MCF 10A (cell line): Measurements from ENCODE around the gene NPB. TPM values are rescaled to one million over a fixed set of nuclear protein-coding genes. Genes with fewer than 3 reads are reported as not detected.

Source experiments
- BruUV-seq: library from RNA; stranded (reverse); fragments of 400-500 nt; replicated peaks from 2 replicates; lab custom pipeline; 2021; lab: Mats Ljungman, UMichigan
- CTCF ChIA-PET: fragments of 300-600 bp; sonication (Branson Sonifier 250); formaldehyde crosslinking; extraction: SDS; loops from one replicate; lab custom pipeline; 2021; ENCODE audit warnings: antibody characterized with exemption, inconsistent platforms; lab: Yijun Ruan, JAX
- POLR2A ChIA-PET: fragments of 300-600, 350-650 bp; sonication (Branson Sonifier 250); formaldehyde crosslinking; extraction: SDS; loops from one replicate; lab custom pipeline; 2020; ENCODE audit warnings: antibody characterized with exemption, inconsistent platforms; lab: Yijun Ruan, JAX
- DNase-seq: peaks from one replicate; pipeline ENCODE4 v3.0.0-alpha.2; 2018; ENCODE audit not compliant: unreplicated experiment
- H3K27ac Mint-ChIP-seq: one replicate; pipeline ENCODE4 v1.8.0; 2022; ENCODE audit warnings: mild to moderate bottlenecking, low read depth, mixed read lengths; ENCODE audit not compliant: unreplicated experiment
- H3K27me3 Mint-ChIP-seq: one replicate; pipeline ENCODE4 v1.8.0; 2022; ENCODE audit warnings: mixed read lengths; ENCODE audit not compliant: insufficient read depth, unreplicated experiment
- H3K36me3 Mint-ChIP-seq: one replicate; pipeline ENCODE4 v1.8.0; 2022; ENCODE audit warnings: mild to moderate bottlenecking, moderate library complexity, mixed read lengths; ENCODE audit not compliant: insufficient read depth, unreplicated experiment
- H3K4me1 Mint-ChIP-seq: one replicate; pipeline ENCODE4 v1.8.0; 2022; ENCODE audit warnings: mixed read lengths; ENCODE audit not compliant: insufficient read depth, unreplicated experiment
- H3K4me3 Mint-ChIP-seq: one replicate; pipeline ENCODE4 v1.8.0; 2022; ENCODE audit warnings: mild to moderate bottlenecking, moderate library complexity, mixed read lengths; ENCODE audit not compliant: unreplicated experiment
- H3K9me3 Mint-ChIP-seq: one replicate; pipeline ENCODE4 v1.8.0; 2022; ENCODE audit warnings: mixed read lengths; ENCODE audit not compliant: unreplicated experiment
- CTCF ChIP-seq: fragments of 200-600 bp; IDR thresholded peaks from one replicate; pipeline ENCODE4 v1.8.0; 2022; ENCODE audit warnings: antibody characterized with exemption, mild to moderate bottlenecking; ENCODE audit not compliant: unreplicated experiment
- intact Hi-C: fragments of 100-400 bp; cut with micrococcal nuclease; formaldehyde crosslinking; loops from 2 replicates; pipeline ENCODE4 v1.14.1; 2022
- total RNA-seq: library from RNA; stranded (reverse); gene quantifications from 2 replicates; pipeline ENCODE4 v1.2.3, GENCODE V29; 2022

Gene NPB
- total RNA-seq, 1 experiment from 2014 or later: 0.28 TPM

- TF ChIP-seq CTCF: no peak
- Mint-ChIP-seq H3K27ac (no peak overlapping the region), H3K9me3 (no peaks in the 10 kb centered on the region), H3K27me3 (no peaks in the 10 kb centered on the region), H3K36me3 (peaks cover 2% of the 10 kb centered on the region), H3K4me3 (peak overlapping the region; percentile 66), H3K4me1 (peaks cover 14% of the 10 kb centered on the region)
- POLR2A ChIA-PET: interaction anchor here (1.0 to 6.3 kb wide), 7 partner anchors 9 to 170 kb away, joined by 4 to 59 read pairs (median 9); partner anchors contain the start of genes CENPX, FASN, LRRC45 and PCYT2
- CTCF ChIA-PET: interaction anchor here (0.9 to 1.3 kb wide), 5 partner anchors 15 to 81 kb away, joined by 3 to 7 read pairs (median 5); no protein-coding TSS in a partner anchor
- BruUV-seq: no TSS peak
- intact Hi-C loops: no loop called here
- no peak for DNase-seq
These were observed 26.7 kb downstream of the NPB start for GRCh38 chr17:81928544-81929252.

DNA sequence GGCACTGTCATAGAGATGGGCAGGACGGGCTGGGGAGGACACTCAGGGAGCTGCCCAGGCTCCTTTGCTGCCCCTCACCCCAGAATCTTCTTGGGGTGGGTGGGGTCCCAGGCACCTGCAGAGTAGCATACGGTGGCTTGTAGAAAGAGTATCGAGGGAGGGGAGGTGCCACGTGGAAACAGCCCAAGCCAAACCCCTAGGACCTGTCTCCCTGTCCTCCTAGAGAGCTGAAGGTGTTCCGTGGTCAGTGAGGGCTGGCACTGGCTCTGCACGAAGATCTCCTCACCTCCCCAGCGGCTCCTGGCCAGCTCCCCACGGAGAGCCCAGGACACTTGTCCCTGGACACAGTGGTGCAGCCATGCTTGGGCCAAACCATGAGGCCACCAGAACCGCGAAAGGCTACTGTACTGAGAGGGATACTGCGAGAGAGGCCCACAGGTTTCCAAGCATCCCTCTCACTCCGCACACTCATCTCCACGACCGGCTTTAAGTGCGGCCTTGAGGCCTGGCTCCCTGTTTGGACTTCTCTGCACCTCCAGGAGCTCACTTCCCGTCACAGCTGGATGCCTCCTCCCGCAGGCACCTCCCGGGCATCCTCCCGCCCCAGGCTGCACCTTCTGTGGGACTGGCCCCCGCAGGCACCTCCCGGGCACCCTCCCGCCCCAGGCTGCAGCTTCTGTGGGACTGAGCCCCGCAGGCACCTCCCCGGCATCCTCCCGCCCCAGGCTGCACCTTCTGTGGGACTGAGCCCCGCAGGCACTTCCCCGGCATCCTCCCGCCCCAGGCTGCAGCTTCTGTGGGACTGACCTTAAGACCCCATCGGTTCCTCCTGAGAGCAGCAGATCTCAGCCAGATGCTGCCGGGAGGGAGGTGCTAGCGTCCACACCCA is 27.5 kb downstream of the NPB start:
- no TSS peak for BruUV-seq
- intact Hi-C loops: no loop called here

DNA sequence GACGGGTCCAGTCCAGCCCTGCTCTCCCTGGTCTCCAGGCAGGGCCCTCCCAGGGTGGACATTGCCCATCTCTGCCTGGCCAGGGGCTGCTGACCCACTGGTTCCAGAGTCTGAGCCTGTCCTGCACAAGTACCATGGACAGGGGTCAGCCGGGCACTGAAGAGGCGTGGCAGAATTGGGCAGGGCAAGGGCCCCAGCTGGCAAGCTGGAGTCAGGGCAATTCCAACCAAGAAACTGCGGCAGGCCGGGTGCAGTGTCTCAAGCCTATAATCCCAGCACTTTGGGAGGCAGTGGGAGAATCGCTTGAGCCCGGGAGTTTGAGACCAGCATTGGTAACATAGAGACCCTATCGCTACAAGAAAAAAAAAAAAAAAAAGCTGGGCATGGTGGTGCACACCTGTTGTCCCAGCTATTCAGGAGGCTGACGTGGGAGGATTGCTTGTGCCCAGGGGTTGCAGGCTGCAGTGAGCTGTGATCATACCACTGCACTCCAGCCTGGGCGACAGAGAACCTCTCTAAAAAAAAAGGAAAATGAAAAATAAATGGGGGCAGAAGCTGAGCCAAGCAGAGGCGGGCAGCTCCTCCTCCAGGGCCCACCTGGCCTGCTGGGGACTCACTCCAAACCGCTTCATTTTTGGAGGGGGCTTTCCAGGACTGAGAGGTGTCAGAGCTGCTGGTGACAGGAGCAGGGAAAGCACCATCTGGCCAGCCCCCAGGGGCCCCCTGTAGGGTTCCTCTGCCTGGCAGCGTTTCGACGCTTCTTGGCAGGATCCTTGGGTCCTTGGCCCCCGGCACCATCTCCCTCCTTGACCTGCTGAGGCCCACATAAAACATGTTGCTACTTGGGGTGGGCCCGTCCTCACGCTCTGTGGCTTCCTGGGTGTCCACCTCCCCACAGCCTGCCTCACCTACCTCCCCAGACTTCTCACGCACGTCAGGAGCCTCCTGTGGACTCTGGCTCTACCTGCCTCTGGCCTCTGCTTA is 28.4 kb downstream of the NPB start:
- Mint-ChIP-seq H3K4me1 (peaks cover 11% of the 10 kb centered on the region), H3K27ac (no peak overlapping the region), H3K9me3 (no peaks in the 10 kb centered on the region), H3K4me3 (no peak overlapping the region), H3K27me3 (no peaks in the 10 kb centered on the region), H3K36me3 (peaks cover 7% of the 10 kb centered on the region)
- no peak for TF ChIP-seq CTCF
- no peak for DNase-seq
- intact Hi-C loops: no loop called here
- BruUV-seq: no TSS peak
- POLR2A ChIA-PET: interaction anchor here (0.6 to 0.7 kb wide), 3 partner anchors 13 to 195 kb away, joined by 3 read pairs; no protein-coding TSS in a partner anchor
- CTCF ChIA-PET: no interaction called here

More for the DNA sequence above, 27.5 kb downstream of the NPB start:
- ChIA-PET CTCF (interaction anchor here (1.3 kb wide), 1 partner anchor 25 kb away, joined by 5 read pairs; no protein-coding TSS in a partner anchor), POLR2A (interaction anchor here (0.6 kb wide), 2 partner anchors 12 to 190 kb away, joined by 3 read pairs; no protein-coding TSS in a partner anchor)
- H3K4me3 Mint-ChIP-seq: peak overlapping the region; percentile 66
- no peaks in the 10 kb centered on the region for H3K9me3 Mint-ChIP-seq
- H3K27ac Mint-ChIP-seq: no peak overlapping the region
- TF ChIP-seq CTCF: no peak
- peaks cover 7% of the 10 kb centered on the region for H3K36me3 Mint-ChIP-seq
- peaks cover 11% of the 10 kb centered on the region for H3K4me1 Mint-ChIP-seq
- H3K27me3 Mint-ChIP-seq: no peaks in the 10 kb centered on the region
- DNase-seq: no peak
